GM19099 (cell line): ENCODE results near the gene SDK1.

Source experiments
- POLR2A ChIP-seq: IDR thresholded peaks from 3 replicates; pipeline ENCODE4 v1.6.1; 2011; ENCODE audit warnings: low read depth; ENCODE audit not compliant: insufficient read length; ENCODE audit errors: extremely low read depth

SDK1 gene, protein sequence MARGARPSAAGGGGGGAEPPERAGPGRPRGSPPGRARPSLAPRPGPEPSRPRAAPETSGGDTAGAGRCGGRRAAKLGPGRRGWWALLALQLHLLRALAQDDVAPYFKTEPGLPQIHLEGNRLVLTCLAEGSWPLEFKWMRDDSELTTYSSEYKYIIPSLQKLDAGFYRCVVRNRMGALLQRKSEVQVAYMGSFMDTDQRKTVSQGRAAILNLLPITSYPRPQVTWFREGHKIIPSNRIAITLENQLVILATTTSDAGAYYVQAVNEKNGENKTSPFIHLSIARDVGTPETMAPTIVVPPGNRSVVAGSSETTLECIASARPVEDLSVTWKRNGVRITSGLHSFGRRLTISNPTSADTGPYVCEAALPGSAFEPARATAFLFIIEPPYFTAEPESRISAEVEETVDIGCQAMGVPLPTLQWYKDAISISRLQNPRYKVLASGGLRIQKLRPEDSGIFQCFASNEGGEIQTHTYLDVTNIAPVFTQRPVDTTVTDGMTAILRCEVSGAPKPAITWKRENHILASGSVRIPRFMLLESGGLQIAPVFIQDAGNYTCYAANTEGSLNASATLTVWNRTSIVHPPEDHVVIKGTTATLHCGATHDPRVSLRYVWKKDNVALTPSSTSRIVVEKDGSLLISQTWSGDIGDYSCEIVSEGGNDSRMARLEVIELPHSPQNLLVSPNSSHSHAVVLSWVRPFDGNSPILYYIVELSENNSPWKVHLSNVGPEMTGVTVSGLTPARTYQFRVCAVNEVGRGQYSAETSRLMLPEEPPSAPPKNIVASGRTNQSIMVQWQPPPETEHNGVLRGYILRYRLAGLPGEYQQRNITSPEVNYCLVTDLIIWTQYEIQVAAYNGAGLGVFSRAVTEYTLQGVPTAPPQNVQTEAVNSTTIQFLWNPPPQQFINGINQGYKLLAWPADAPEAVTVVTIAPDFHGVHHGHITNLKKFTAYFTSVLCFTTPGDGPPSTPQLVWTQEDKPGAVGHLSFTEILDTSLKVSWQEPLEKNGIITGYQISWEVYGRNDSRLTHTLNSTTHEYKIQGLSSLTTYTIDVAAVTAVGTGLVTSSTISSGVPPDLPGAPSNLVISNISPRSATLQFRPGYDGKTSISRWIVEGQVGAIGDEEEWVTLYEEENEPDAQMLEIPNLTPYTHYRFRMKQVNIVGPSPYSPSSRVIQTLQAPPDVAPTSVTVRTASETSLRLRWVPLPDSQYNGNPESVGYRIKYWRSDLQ (N-terminal part only)

DNA sequence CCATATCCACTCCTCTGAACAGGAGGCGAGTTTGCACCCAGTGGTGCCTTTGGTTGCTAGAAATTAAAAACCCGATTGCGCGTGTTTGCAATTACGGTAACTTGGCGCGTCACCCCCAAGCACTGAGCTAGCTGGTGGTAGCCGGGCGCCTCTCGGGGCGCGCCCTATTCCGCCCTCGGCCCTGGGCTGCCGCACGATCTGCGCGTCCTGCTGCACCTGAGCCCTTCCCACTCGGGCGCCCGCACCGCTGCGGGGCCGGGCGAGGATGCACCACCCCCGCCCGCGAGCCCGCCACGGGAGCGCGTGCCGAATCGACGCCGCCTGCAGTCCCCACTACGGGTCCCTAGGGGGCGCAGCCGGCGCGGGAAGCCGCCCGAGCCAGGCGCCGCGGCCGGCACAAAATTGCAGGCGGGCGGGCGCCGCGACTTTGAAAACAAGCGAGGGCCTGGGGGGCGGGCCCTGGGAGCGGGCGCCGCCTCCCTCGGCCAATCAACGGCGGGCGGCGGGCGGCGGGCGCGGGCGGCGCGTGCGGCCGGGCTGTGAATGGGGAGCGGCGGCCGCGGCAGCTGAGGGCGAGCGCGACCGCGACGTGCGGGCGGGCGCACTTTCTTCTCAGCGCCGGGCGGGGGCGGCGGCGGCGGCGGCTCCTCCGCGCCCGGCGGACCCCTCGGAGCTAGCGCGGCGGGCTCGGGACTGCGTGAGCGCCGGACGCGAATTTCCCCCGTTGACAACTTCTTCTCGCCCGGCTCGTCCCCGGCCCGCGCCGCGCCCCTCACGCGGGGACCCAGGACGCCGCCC lies at the start of gene SDK1:
TSS of gene SDK1 (plus strand) at position 602 of the 798 bp plus-strand sequence. CDS start 335 bp downstream, outside the sequence.
- TF ChIP-seq POLR2A: no peak

DNA sequence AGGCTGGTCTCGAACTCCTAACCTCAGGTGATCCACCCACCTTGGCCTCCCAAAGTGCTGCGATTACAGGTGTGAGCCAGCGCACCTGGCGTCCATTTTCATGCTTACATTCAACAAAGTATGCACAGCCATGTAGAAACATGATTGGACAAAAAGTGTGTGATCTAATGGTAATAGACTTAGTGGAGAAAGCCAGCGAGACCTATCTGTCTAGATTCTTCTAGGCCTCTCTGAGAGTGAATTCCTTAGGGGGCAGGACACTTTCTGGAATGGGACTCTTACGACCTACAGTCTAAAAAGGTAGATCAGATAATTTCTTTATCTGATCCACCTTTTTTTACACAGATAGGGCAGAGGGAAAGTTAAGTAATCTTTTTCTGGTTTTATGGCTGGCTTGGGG lies 46.3 kb upstream of the SDK1 start:
- TF ChIP-seq POLR2A: no peak

DNA sequence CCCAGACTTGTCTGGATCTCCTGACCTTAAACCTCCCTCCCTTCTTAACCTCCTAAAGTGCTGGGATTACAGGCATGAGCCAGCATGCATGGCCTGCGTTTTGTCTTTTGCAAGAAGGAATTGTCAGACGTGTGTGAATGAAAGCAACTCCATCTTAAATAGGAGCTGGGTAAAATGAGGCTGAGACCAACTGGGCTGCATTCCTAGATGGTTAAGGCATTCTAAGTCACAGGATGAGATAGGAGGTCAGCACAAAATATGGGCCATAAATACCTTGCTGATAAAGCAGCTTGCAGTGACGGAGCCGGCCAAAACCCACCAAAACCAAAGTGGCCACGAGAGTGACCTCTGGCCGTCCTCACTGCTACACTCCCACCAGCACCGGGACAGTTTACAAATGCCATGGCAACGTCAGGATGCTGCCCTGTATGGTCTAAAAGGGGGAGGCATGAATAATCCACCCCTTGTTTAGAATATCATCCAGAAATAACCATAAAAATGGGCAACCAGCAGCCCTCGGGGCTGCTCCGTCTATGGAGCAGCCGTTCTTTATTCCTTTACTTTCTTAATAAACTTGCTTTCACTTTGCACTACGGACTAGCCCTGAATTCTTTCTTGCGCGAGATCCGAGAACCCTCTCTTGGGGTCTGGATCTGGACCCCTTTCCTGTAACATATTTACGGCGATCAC lies 41.2 kb upstream of the SDK1 start:
- no peak for TF ChIP-seq POLR2A

DNA sequence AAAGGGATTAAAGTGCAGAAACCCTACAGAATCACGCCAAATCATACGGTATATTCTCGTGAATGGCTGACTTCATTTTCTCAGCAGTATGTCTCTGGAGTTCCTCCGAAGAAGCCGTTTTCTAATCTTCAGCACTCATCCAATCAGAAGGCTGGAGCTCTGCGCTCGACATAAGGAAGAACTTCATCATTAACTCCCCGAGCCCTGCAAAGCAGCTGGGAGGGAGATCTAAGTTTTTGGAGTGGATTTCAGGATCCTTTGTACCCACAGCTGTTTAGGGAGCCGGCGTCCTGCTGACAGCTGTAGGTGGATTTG lies 40.7 kb upstream of the SDK1 start:
- no peak for TF ChIP-seq POLR2A

DNA sequence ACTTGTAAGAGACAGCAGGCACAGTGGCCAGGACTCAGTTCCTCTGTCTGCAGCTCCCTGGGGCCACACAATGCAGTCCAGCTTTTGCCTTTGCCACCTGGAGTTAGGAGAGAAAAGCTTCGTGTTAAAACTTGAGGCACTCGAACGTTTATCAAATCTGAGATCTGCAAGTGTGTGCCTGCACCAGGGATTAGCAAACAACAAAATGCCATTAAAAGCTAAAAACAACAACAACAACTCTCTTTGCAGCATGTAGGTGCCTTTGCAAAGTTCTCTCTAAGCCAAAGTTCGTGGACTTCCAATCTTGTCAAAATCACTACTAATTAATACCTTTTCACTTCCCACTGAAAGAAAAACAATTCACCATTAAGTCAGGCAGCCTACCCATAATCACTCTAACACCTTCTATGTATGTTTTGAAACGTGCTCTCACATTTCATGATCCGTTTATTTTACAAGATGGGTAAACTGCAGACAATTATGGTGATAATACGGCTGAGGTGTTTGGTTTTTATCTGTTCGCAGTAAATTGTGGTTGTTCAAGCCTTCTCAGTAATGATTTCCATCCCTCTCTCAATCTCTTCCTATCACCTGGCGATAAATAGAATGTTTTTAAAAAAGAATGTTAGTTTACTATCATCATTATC lies 36.2 kb upstream of the SDK1 start:
- no peak for TF ChIP-seq POLR2A

DNA sequence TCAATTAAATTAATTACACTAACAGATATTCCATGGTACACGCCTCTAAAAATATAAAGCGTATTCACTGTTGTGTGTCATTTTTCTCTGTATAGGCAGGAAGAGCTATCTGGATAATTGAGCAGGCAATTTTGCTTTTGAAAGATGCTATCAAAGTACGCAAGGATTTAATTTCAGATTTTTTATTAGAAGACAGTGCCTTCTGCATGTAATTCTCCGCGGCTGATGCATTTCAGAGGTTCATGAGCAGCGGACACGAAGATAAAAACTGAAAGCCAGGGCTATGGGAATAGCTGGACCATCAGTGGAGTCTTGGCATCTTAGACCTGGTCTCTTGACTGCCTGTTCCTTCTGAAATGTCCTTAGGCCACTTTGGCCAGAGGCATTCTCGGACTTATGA lies 35.7 kb upstream of the SDK1 start:
- no peak for TF ChIP-seq POLR2A

DNA sequence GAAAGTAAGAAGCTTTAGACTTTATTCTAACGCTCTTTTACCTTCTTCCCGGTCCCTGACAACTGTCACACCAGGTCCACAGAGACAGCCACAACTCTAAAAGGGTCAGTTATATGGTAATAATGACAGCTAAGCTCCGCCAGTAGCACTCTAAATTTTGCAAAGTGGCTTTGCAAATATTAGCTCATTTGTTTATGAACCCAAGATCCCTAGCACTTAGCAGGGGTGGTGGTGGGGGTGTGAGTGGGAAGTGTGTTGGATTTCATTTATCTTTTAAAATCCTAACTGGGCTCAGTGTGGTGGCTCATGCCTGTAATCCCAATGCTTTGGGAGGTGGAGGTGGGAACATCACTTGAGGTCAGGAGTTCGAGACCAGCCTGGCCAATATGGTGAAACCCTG lies 34.8 kb upstream of the SDK1 start:
- TF ChIP-seq POLR2A: no peak

DNA sequence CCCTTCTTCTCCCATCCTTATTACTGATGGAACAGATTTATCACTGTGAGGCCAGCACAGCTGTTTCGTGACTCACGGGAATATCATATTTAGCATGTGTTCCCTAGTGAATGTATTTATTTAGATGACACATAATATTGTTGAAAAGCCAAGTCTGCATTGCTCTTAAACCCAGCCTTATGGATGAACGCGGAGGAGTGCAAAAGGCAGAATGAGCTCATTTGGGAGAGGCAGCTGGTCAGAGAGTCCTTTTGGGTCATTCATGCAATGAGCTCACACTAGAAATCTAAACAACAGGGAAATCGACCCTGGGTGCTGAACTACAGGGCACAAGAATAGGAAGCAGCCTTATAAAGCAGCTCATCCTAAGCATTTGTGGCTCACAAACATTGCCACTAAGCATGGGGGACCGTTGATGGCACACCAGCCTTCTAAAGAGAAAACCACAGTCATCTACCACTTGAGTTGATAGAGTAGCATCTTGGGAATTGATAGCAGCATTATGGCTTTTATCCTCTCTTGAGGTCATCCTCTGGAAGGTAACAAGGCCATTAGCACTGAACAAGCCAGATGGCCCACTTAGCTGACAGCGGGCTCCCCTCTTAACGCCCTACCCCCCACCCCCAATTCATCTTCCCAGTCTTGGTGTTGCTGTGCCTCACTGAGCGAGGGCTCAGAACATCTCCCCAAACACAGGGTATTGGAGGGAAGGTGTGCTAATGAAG lies 32.9 kb upstream of the SDK1 start:
- TF ChIP-seq POLR2A: no peak

DNA sequence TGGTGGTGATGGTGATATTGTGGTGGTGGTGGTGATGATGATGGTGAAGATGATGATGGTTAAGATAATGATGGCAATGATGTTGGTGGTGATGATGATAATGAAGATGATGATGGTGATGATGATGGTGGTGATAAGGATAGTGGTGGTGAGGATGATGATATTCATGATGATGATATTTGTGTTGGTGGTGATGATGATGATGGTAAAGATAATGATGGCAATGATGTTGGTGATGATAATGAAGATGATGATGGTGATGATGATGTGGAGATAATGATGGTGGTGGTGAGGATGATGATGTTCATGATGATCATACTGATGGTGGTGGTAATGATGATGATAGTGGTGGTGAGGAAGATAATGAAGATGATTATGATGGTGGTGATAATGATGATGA lies 30.7 kb upstream of the SDK1 start:
- no peak for TF ChIP-seq POLR2A

DNA sequence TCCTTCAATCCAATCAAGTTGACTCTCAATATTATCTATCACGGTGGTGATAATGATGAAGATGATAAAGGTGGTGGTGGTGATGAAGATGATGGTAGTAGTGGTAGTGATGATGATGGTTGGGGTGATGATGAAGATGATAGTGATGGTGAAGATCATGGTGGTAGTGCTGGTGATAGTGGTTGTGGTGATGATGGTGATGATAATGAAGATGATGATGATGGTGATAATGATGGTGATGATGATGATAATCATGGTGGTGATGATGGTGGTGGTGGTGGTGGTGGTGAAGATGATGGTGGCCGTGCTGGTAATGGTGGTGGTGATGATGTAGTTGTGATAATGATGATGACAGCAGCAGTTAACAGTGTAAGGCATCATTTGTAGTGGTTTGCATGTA lies 29.8 kb upstream of the SDK1 start:
- no peak for TF ChIP-seq POLR2A

DNA sequence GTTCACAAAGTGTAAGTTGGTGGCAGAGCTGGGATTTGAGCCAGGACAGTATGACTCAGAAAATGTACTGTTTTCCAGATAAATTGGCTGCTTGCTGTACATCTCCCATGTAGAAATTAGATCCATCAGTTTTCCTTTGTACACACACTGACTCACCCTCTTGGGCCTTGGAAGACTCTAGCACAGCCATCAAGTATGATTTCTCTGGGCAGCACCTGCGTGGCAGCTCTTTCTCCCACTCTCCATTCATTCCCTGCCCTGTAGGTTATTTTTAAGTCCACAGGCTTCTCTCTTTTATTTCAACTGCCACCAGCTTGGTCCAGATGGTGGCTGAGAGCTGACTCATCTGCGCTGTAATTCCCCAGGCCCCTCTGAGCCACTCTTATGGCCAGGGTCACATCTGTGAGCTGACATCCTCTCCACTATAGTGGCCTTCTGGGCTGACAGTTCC lies 28.3 kb upstream of the SDK1 start:
- TF ChIP-seq POLR2A: no peak

DNA sequence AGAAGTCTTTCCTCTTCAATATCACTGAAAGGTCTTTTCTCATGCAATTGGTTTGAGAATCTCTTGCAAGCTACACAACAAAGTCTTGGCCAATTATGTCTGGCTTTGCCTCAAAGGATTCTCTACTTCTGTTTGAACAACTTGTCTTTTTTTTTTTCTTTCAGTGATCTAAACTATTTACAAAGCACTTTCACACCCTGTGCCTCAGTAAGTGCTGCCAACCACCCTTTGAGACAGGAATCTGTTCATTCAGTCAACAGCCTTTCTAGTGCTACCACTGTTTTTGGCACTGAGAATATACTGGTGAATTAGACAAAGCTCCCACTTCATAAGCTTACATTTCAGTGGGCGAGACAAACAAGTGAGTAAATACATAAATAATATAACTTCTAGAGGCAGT lies 26.9 kb upstream of the SDK1 start:
- TF ChIP-seq POLR2A: no peak
